HG03103 (cell line): Measurements from ENCODE around the gene MINDY3.
"Not testable (repeated sequence)": the region's sequence is repeated elsewhere in the genome, so short reads cannot be mapped to it uniquely, and the experiment has no call there.

ENCODE experiments used
- ATAC-seq: cut with Tn5 transposase; IDR thresholded peaks from one replicate; pipeline ENCODE4 v1.9.1; 2021; ENCODE audit warnings: low read depth; ENCODE audit not compliant: unreplicated experiment

Gene MINDY3

GRCh38 chr10:15782851-15783250 lies 77.5 kb downstream of the MINDY3 start:
- ATAC-seq, result no peak

- no peak for ATAC-seq
These were observed 78.8 kb downstream of the MINDY3 start for GRCh38 chr10:15781381-15781960.

GRCh38 chr10:15780353-15781135 lies 79.8 kb downstream of the MINDY3 start:
- ATAC-seq, result no peak

GRCh38 chr10:15775513-15775912 lies 84.8 kb downstream of the MINDY3 start:
- no peak for ATAC-seq

GRCh38 chr10:15774534-15774933 lies 85.8 kb downstream of the MINDY3 start:
- not testable (repeated sequence) for ATAC-seq

GRCh38 chr10:15764892-15765454 lies 95.3 kb downstream of the MINDY3 start:
- ATAC-seq, result no peak

- ATAC-seq, result no peak
These were observed 97.3 kb downstream of the MINDY3 start for GRCh38 chr10:15763006-15763405.

- ATAC-seq, result not testable (repeated sequence)
These were observed 98.1 kb downstream of the MINDY3 start for GRCh38 chr10:15762239-15762638.

- ATAC-seq, result not testable (repeated sequence)
These were observed 99.1 kb downstream of the MINDY3 start for GRCh38 chr10:15761224-15761623.

GRCh38 chr10:15760681-15761080 lies 99.6 kb downstream of the MINDY3 start:
- ATAC-seq, result no peak

- ATAC-seq, result no peak
These were observed 101.0 kb downstream of the MINDY3 start for GRCh38 chr10:15759265-15759664.

- no peak for ATAC-seq
These were observed 101.7 kb downstream of the MINDY3 start for GRCh38 chr10:15758618-15759017.

GRCh38 chr10:15754937-15755336 lies 105.4 kb downstream of the MINDY3 start:
- no peak for ATAC-seq

GRCh38 chr10:15751046-15751445 lies 109.3 kb downstream of the MINDY3 start:
- ATAC-seq, result no peak

- no peak for ATAC-seq
These were observed 112.2 kb downstream of the MINDY3 start for GRCh38 chr10:15748126-15748525.

GRCh38 chr10:15747632-15748031 lies 112.7 kb downstream of the MINDY3 start:
- no peak for ATAC-seq

- ATAC-seq, result no peak
These were observed 114.6 kb downstream of the MINDY3 start for GRCh38 chr10:15745751-15746150.

- ATAC-seq, result peak; percentile 55
These were observed 116.0 kb downstream of the MINDY3 start for GRCh38 chr10:15744217-15744865.

GRCh38 chr10:15743443-15743842 lies 116.9 kb downstream of the MINDY3 start:
- no peak for ATAC-seq

GRCh38 chr10:15742836-15743235 lies 117.5 kb downstream of the MINDY3 start:
- ATAC-seq, result no peak

- no peak for ATAC-seq
These were observed 118.2 kb downstream of the MINDY3 start for GRCh38 chr10:15742102-15742501.
